ENCODE results near the gene ADCY4.
"Not testable (repeated sequence)": the region's sequence is repeated elsewhere in the genome, so short reads cannot be mapped to it uniquely, and the experiment has no call there.

Gene ADCY4

GRCh38 chr14:24366721-24367513 lies 32.0 kb upstream of the ADCY4 start:
- peak; percentile 88 for DNase-seq (ENCODE audit: low read depth)

GRCh38 chr14:24366413-24366720 lies 31.5 kb upstream of the ADCY4 start:
- no peak for DNase-seq (ENCODE audit: low read depth)

GRCh38 chr14:24365600-24366412 lies 30.9 kb upstream of the ADCY4 start:
- peak; percentile 91 for DNase-seq (ENCODE audit: low read depth)

DNA sequence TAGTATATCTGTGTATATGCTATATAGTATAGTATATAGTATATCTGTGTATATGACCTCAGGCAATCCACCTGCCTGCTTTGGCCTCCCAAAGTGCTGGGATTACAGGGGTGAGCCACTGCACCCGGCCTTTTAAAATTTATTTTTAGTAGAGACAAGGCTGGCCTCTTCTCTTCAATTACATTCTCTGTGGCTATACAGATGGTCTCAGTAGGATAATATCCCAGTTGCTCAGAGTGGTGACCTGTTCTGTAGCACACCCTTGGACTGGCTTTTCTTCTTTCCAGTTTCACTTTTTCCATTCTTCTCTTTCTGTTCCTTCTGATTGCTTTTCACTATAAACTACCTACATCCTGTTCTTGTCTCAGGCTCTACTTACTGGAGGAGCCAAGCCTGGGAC lies 30.0 kb upstream of the ADCY4 start:
- no peak for DNase-seq (ENCODE audit: low read depth)

DNA sequence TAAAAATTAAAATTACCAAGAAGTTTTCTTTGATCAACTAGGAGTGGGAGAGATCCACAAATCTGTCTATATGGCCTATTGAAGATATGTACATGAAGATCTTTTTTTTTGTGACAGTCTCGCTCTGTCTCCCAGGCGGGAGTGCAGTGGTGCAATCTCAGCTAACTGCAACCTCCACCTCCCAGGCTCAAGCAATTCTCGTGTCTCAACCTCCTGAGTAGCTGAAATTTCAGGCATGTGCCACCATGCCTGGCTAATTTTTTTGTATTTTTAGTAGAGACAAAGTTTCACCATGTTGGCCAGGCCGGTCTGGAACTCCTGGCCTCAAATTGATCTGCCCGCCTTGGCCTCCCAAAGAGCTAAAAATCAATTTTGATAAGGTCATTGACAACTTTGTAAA lies 28.5 kb upstream of the ADCY4 start:
- DNase-seq (ENCODE audit: low read depth), result no peak

GRCh38 chr14:24362241-24362960 lies 27.5 kb upstream of the ADCY4 start:
- DNase-seq (ENCODE audit: low read depth), result peak; percentile 29

DNA sequence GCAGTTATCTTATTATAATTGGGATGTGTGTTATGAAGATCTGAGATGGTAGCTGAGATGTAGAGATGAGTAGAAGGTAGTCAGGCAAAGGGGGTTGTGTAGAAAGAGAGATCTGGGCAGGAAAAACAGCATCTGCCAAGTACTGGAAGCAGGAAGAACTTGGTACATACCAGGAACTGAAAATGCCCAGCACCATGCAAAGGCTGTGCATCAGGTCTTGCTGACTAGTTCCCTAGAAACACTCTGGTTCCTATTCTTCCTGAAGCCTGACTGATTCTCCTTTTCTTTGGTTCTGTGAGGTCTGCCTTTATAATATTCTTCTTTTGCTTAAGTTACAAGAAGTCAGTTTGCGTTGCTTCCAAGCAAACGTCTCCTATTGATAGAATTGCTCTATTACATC lies 26.5 kb upstream of the ADCY4 start:
- no peak for DNase-seq (ENCODE audit: low read depth)

- no peak for DNase-seq (ENCODE audit: low read depth)
Measured at GRCh38 chr14:24360281-24360680, 25.4 kb upstream of the ADCY4 start.

DNA sequence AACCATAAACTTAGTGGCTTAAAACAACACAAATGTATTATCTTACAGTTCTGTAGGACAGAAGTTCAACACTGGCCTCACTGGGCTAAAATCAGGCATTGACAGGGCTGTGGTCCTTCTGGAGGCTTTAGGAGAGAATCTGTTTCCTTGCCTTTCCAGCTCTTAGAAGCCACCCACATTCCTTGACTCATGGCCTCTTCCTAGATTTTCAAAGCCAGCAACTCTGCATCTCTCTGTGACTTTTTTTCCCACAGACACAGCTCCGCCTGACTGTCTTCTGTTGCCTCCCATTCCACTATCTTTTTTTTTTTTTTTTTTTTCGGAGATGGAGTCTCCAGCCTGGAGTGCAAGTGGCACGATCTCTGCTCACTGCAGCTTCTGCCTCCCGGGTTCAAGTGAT lies 21.3 kb upstream of the ADCY4 start:
- no peak for DNase-seq (ENCODE audit: low read depth)

GRCh38 chr14:24355009-24355408 lies 20.1 kb upstream of the ADCY4 start:
- DNase-seq (ENCODE audit: low read depth), result no peak

DNA sequence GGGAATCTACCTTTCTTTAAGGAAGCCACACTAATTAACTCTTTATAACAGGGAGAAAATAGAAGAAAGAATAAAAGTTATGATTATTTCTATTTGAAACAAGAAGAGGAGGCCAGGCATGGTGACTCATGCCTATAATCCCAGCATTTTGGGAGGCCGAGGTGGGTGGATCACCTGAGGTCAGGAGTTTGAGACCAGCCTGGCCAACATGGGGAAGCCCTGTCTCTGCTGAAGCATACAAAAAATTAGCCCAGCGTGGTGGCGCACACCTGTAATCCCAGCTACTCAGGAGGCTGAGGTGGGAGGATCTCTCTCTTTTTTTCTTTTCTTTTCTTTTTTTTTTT lies 19.6 kb upstream of the ADCY4 start:
- DNase-seq (ENCODE audit: low read depth), result not testable (repeated sequence)

- peak; percentile 63 for DNase-seq (ENCODE audit: low read depth)
Measured at GRCh38 chr14:24353559-24354481, 18.9 kb upstream of the ADCY4 start.

- no peak for DNase-seq (ENCODE audit: low read depth)
Measured at GRCh38 chr14:24351517-24351916, 16.6 kb upstream of the ADCY4 start.

DNA sequence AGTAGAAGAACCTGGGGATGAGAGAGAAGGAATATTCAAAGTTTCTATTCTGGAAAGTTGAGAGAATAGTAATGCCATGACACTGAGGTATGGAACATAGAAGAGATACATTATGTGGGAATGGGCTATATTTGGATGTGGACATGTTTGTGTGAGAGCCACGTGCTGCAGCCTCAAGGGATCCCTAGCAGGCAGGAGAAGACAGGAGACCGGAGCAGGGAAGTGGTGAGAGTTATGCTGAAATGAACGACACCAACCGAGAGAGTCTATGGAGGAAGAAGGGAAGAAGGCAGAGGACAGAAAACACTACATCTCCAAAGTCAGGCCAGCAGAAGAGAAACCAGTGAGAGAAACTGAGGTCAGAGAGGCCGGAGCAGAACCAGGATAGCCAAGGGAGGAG lies 14.9 kb upstream of the ADCY4 start:
- DNase-seq (ENCODE audit: low read depth), result no peak

DNA sequence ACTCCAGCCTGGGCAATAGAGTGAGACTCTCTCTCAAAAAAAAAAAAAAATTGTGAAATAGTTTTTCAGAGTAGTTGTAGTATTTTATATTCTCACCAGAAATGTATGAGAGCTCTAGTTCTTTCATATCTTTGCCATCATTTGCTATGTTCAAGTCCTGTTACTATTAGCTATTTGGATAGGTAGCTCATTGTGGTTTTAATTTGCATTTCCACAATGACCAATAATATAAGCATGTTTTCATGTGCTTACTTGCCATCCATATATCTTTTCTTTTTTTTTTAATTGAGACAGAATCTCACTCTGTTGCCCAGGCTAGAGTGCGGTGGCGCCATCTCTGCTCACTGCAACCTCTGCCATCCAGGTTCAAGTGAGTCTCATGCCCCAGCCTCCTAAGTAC lies 13.3 kb upstream of the ADCY4 start:
- DNase-seq (ENCODE audit: low read depth), result no peak

DNA sequence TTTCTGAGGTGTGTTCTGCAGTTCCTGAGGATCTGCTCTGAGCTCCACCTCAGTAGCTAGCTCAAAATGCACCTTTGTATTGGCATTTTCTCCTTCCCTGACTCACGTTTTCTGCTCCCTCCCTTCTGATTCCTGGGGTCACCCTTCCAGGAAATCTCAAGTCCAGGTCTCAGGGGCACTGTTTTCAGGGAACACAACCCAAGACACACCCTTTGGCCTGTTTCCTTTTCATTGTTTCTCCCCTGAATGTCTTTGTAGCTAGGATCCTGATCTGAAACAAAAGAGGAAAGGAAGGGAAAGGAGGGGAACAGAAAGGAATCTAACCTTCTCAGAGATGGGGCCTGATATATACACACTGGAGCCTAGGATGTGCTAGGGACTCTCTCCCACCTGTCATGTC lies 12.3 kb upstream of the ADCY4 start:
- no peak for DNase-seq (ENCODE audit: low read depth)

DNA sequence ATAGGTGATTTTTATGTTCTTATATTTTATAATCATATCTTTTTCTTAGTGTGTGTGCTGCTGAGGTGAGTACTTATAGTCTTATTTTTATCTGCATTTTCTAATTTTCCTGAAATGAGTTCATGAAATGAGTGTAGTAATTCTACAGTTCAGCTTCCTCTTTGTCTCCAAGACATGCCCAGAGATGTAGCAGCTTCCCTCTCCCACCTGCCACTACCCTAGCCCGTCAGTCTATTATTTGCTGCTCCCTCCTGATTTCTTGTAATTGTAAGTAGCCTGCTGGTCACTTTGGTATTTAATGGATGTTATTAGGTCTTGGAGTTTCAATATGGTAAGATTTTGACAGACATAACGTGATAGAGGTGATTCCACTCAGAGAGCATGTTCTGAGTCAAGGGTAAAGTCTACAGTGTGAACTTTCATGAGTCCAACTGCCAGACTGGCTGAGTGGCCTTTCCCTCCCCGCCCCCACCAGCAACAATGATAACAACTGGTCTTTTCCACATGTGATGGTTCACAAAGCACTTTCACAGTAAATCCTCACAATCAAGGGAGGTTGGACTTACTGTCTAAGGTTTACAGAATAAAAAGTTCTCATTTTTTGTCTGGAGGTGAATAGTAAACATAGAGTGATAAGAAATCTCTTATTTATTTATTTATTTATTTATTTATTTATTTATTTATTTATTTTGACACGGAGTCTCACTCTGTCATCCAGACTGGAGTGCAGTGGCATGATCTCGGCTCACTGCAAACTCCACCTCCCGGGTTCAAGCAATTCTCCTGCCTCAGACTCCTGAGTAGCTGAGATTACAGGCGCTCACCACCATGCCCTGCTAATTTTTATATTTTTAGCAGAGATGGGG lies 9.2 kb upstream of the ADCY4 start:
- no peak for DNase-seq (ENCODE audit: low read depth)

DNA sequence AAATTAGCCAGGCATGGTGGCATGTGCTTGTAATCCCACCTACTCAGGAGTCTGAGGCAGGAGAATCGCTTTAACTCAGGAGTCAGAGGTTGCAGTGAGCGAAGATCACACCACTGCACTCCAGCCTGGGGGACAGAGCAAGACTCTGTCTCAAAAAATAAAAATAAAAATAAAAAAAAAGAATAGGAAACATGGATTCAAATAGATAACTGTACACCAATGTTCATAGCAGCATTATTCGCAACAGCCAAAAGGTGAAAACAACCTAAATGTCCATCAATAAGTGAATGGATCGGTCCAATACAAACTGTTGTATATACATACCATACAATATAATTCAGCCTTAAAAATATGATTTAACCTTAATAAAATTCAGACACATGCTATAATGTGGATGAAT lies 8.0 kb upstream of the ADCY4 start:
- DNase-seq (ENCODE audit: low read depth), result no peak

DNA sequence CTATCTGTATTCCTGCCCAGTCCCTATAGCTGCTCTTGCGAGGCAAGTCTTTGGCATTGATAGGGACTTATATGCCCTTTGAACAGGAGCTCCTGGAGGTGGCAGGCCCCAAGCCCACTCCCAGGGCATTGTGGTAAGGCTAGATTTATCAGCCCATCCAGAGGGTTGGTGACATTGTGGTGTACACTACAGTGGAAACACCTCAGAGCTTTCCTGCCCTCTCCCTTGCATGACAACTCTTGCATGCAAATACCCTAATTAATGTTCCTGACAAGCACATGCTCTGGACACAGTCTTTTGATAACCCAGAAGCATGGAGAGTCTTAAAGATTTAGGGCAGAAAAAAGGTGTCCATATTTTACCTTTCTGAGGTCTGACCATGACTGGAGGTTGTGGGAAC lies 5.7 kb upstream of the ADCY4 start:
- DNase-seq (ENCODE audit: low read depth), result no peak

GRCh38 chr14:24339284-24340151 lies 4.6 kb upstream of the ADCY4 start, which contains the start of gene RIPK3:
TSS of gene RIPK3 (minus strand) at chr14:24339991. CDS start at chr14:24339826, 165 bp downstream.
- no peak for DNase-seq (ENCODE audit: low read depth)
